K562 (cell line): ENCODE data around the gene RNF213. TPM values are rescaled to one million over a fixed set of nuclear protein-coding genes. Genes with fewer than 3 reads are reported as not detected.

Experiments
- ATAC-seq: fragments of 200-7000 bp; cut with Tn5 transposase; 3 replicates; pipeline ENCODE4 v1.9.1; 2020; ENCODE audit warnings: moderate library complexity
- BruUV-seq: library from RNA; stranded (reverse); fragments of 400-500 nt; replicated peaks from 2 replicates; lab custom pipeline; 2021; lab: Mats Ljungman, UMichigan
- CTCF ChIA-PET: fragments of 300-600 bp; formaldehyde crosslinking; extraction: SDS; loops from one replicate; lab custom pipeline; 2021; ENCODE audit warnings: low intra/inter-chr PET ratio; lab: Yijun Ruan, JAX
- POLR2A ChIA-PET: fragments of 300-600, 350-650 bp; sonication (Branson Sonifier 250); formaldehyde crosslinking; extraction: SDS; loops from one replicate; lab custom pipeline; 2021; ENCODE audit warnings: antibody characterized with exemption, inconsistent platforms; lab: Yijun Ruan, JAX
- DNase-seq, 4 experiments: peaks; one replicate each; pipeline versions ENCODE4 v3.0.0 to v3.0.0-alpha.2; 2011 to 2018; ENCODE audit warnings: low spot score in 3 of 4, mixed read lengths in 3 of 4; ENCODE audit errors: extremely low read depth in 1 of 4
- FAIRE-seq: peaks from 2 replicates; lab custom pipeline; 2011; peaks lifted over from hg19 to GRCh38; lab: Jason Lieb, UNC
- H2AFZ ChIP-seq: 2 replicates; pipeline ENCODE4 v1.6.0; 2011; ENCODE audit warnings: low read depth, low read length, control low read depth, inconsistent platforms
- H3K27ac ChIP-seq: fragments of 200-600 bp; 3 replicates; pipeline ENCODE4 v1.8.0; 2011; ENCODE audit warnings: low read depth, mild to moderate bottlenecking, control low read depth, inconsistent platforms, low read length, moderate library complexity, mixed read lengths; ENCODE audit errors: extremely low read depth
- H3K27me3 ChIP-seq, 2 experiments: fragments of 300-600 bp in 1 of 2; 2 replicates in 1 of 2; 3 replicates in 1 of 2; pipeline versions ENCODE4 v1.6.0 to v1.8.0; 2011; ENCODE audit warnings: inconsistent platforms in 2 of 2, low read length in 2 of 2, mild to moderate bottlenecking in 1 of 2, mixed read lengths in 1 of 2, moderate library complexity in 1 of 2; ENCODE audit not compliant: control insufficient read depth in 2 of 2, insufficient read depth in 2 of 2
- H3K36me3 ChIP-seq: fragments of 300-600 bp; 3 replicates; pipeline ENCODE4 v1.8.0; 2011; ENCODE audit warnings: mild to moderate bottlenecking, low read length, inconsistent platforms; ENCODE audit not compliant: control insufficient read depth, insufficient read depth
- H3K4me1 ChIP-seq, 2 experiments: fragments of 200-600 bp in 1 of 2; replicated peaks in 1 of 2; 2 replicates in 1 of 2; 3 replicates in 1 of 2; pipeline versions ENCODE4 v1.5.1 to v1.8.0; 2011; ENCODE audit warnings: inconsistent platforms in 2 of 2, low read length in 2 of 2, mild to moderate bottlenecking in 1 of 2, mixed read lengths in 1 of 2, moderate library complexity in 1 of 2; ENCODE audit not compliant: control insufficient read depth in 2 of 2, insufficient read depth in 2 of 2
- H3K4me2 ChIP-seq: 2 replicates; pipeline ENCODE4 v1.6.1; 2011; ENCODE audit warnings: low read length, control low read depth, inconsistent platforms, mixed read lengths; ENCODE audit not compliant: insufficient read depth
- H3K4me3 ChIP-seq: fragments of 200-600 bp; sonication (generic), shearing (Covaris generic); 2 replicates; pipeline ENCODE4 v1.5.1; 2016; ENCODE audit warnings: control low read depth, inconsistent platforms
- H3K79me2 ChIP-seq: fragments of 200-600 bp; 3 replicates; pipeline ENCODE4 v1.8.0; 2011; ENCODE audit warnings: low read length, inconsistent platforms; ENCODE audit not compliant: control insufficient read depth, insufficient read depth
- H3K9ac ChIP-seq, 2 experiments: 2 replicates each; pipeline versions ENCODE4 v1.6.0 to v1.6.1; 2011; ENCODE audit warnings: low read depth in 2 of 2, low read length in 2 of 2, control low read depth in 1 of 2, inconsistent platforms in 1 of 2, mild to moderate bottlenecking in 1 of 2, mixed read lengths in 1 of 2; ENCODE audit not compliant: insufficient read depth in 1 of 2
- H3K9me1 ChIP-seq: one replicate; pipeline ENCODE4 v1.6.0; 2011; ENCODE audit warnings: inconsistent platforms, mild to moderate bottlenecking, low read length, moderate library complexity; ENCODE audit not compliant: control insufficient read depth, insufficient read depth
- H3K9me3 ChIP-seq: replicated peaks from 2 replicates; pipeline ENCODE4 v1.5.1; 2011; ENCODE audit warnings: low read depth, low read length, inconsistent platforms; ENCODE audit not compliant: control insufficient read depth, insufficient read depth
- H4K20me1 ChIP-seq: replicated peaks from 2 replicates; pipeline ENCODE4 v1.6.1; 2011; ENCODE audit warnings: low read length, inconsistent platforms, mixed read lengths; ENCODE audit not compliant: control insufficient read depth, insufficient read depth
- CBFB ChIP-seq: sonication (generic); formaldehyde crosslinking; IDR thresholded peaks from 2 replicates; pipeline ENCODE4 v1.4.0; 2020; ENCODE audit warnings: mild to moderate bottlenecking, missing genetic modification reagents
- CREB5 ChIP-seq: fragments of 250-450 bp; sonication (Bioruptor Pico); IDR thresholded peaks from 2 replicates; pipeline ENCODE4 v1.5.0; 2020; ENCODE audit warnings: mild to moderate bottlenecking
- EHMT2 ChIP-seq: fragments of 450-650 bp; IDR thresholded peaks from 2 replicates; pipeline ENCODE4 v1.6.1; 2018; ENCODE audit warnings: antibody characterized with exemption
- EWSR1 ChIP-seq: fragments of 450-650 bp; IDR thresholded peaks from 2 replicates; pipeline ENCODE4 v1.6.1; 2018; ENCODE audit warnings: borderline replicate concordance, mild to moderate bottlenecking, low read depth, moderate library complexity; ENCODE audit not compliant: partially characterized antibody
- HMG20B ChIP-seq: fragments of 250-450 bp; sonication (Bioruptor Pico); IDR thresholded peaks from 2 replicates; pipeline ENCODE4 v1.5.0; 2021; ENCODE audit warnings: mild to moderate bottlenecking
- MECOM ChIP-seq: fragments of 250-450 bp; sonication (Bioruptor Pico); IDR thresholded peaks from 2 replicates; pipeline ENCODE4 v1.8.0; 2022; ENCODE audit warnings: inconsistent platforms
- MEF2D ChIP-seq: conservative IDR thresholded peaks from 2 replicates; pipeline ENCODE4 v1.6.1; 2016; ENCODE audit warnings: low read depth, missing genetic modification characterization, missing compliant biosample characterization
- NRF1 ChIP-seq, 2 experiments: fragments of 450-650 bp; IDR thresholded peaks in 1 of 2; conservative IDR thresholded peaks in 1 of 2; 2 replicates each; pipeline ENCODE4 v1.6.1; 2014; ENCODE audit warnings: mild to moderate bottlenecking in 2 of 2
- POLR2G ChIP-seq: fragments of 200-400 bp; formaldehyde crosslinking; IDR thresholded peaks from 2 replicates; pipeline ENCODE4 v1.6.1; 2017; ENCODE audit warnings: low read depth, mild to moderate bottlenecking, antibody characterized with exemption, low read length, moderate library complexity
- PTTG1 ChIP-seq: fragments of 450-650 bp; IDR thresholded peaks from 2 replicates; pipeline ENCODE4 v1.6.1; 2016; ENCODE audit warnings: low read depth, mild to moderate bottlenecking, missing genetic modification characterization, missing compliant biosample characterization
- SMARCB1 ChIP-seq: IDR thresholded peaks from 2 replicates; pipeline ENCODE4 v1.6.1; 2011; ENCODE audit warnings: improper control_type of control experiment, low read depth; ENCODE audit not compliant: insufficient read length
- TCF7L2 ChIP-seq: fragments of 150-350 bp; IDR thresholded peaks from 2 replicates; pipeline ENCODE4 v1.6.1; 2016; ENCODE audit warnings: low read depth, mild to moderate bottlenecking, low read length, moderate library complexity
- WGBS: fragments of 100-300 bp; shearing (Covaris generic); methylation state at CpG from one replicate; pipeline ENCODE4 v1.1.6; 2016; ENCODE audit warnings: low coverage, mixed read lengths; ENCODE audit not compliant: insufficient coverage; ENCODE audit errors: missing lambda C conversion rate; 5-methylcytosine and 5-hydroxymethylcytosine counted together
- in situ Hi-C: fragments of 300-500 bp; cut with MboI; formaldehyde crosslinking; loops from 4 replicates; pipeline ENCODE4 v1.15.0; 2018; ENCODE audit warnings: inconsistent platforms, mixed read lengths
- intact Hi-C: fragments of 100-400 bp; cut with micrococcal nuclease; formaldehyde crosslinking; loops from 2 replicates; pipeline ENCODE4 v1.14.2; 2022
- polyA plus RNA-seq, 8 experiments: library from polyadenylated mRNA; depleted of rRNA in 4 of 8; stranded (reverse) in 5 of 8; unstranded in 3 of 8; fragments of >200 nt; fragmentation: Nextera tagmentation in 2 of 8; fragmentation: Illumina TruSeq in 1 of 8; extraction: Ambion mirVana in 2 of 8; extraction: Trizol in 1 of 8; gene quantifications; 2 replicates each; pipeline versions ENCODE4 v1.2.1 to v1.2.3, GENCODE V29; 2011 to 2014; ENCODE audit warnings: inconsistent platforms in 1 of 8, missing spikeins in 1 of 8
- total RNA-seq, 7 experiments: library from RNA; depleted of rRNA in 6 of 7; stranded (reverse); fragments of >200 nt in 6 of 7; fragmentation: Illumina TruSeq in 2 of 7; extraction: Trizol in 2 of 7; gene quantifications; 2 replicates each; pipeline versions ENCODE4 v1.2.1 to v1.2.3, GENCODE V29; 2011 to 2021; ENCODE audit warnings: low replicate concordance in 1 of 7
- TF ChIP-seq, protein P1 (sequence below): sonication (generic); formaldehyde crosslinking; IDR thresholded peaks from 2 replicates; pipeline ENCODE4 v1.8.0; 2022; ENCODE audit warnings: mild to moderate bottlenecking, missing genetic modification reagents
- TF ChIP-seq, protein P2 (sequence below): sonication (generic); formaldehyde crosslinking; IDR thresholded peaks from 2 replicates; pipeline ENCODE4 v1.8.0; 2022; ENCODE audit warnings: missing genetic modification reagents, mild to moderate bottlenecking, borderline replicate concordance

RNF213 gene
- total and polyA plus RNA-seq, 9 of the 15 experiments (the other 6 are each of a cell fraction or from before 2014, with no cell fraction given): 5.3 to 33.6 (median 17.9) TPM

- Histone ChIP-seq H3K9me1 (no peaks in the 10 kb centered on the region), H3K27me3 (no peaks in the 10 kb centered on the region), H3K4me1 (peaks cover 0 to 9% of the 10 kb centered on the region in 2 experiments; a peak in 2 of 5 replicates), H3K4me3 (no peak overlapping the region), H4K20me1 (no peaks in the 10 kb centered on the region), H3K79me2 (no peaks in the 10 kb centered on the region), H3K4me2 (no peak overlapping the region), H3K9me3 (no peaks in the 10 kb centered on the region), H3K27ac (no peak overlapping the region), H2AFZ (no peak overlapping the region), H3K36me3 (peaks cover 10% of the 10 kb centered on the region; the same call in 2 of the 3 replicates), H3K9ac (no peak overlapping the region; a peak in 2 of 4 replicates)
- ChIA-PET CTCF (no interaction called here), POLR2A (no interaction called here)
- in situ Hi-C loops (no loop called here), intact Hi-C loops (no loop called here)
- BruUV-seq: no TSS peak
- no peak for DNase-seq
- FAIRE-seq: no peak
- no peak for ATAC-seq
- 92% methylated on average over 10 of the region's 10 CpGs for WGBS
- TF ChIP-seq, protein P1, sequence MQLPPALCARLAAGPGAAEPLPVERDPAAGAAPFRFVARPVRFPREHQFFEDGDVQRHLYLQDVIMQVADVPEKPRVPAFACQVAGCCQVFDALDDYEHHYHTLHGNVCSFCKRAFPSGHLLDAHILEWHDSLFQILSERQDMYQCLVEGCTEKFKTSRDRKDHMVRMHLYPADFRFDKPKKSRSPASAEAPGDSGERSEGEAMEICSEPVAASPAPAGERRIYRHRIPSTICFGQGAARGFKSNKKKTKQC: no peak
- TF ChIP-seq POLR2G: 0 out of 2 replicates have a peak, but pooled peaks have one; percentile 16
These were observed 11.7 kb downstream of the RNF213 start for GRCh38 chr17:80272366-80272765.

DNA sequence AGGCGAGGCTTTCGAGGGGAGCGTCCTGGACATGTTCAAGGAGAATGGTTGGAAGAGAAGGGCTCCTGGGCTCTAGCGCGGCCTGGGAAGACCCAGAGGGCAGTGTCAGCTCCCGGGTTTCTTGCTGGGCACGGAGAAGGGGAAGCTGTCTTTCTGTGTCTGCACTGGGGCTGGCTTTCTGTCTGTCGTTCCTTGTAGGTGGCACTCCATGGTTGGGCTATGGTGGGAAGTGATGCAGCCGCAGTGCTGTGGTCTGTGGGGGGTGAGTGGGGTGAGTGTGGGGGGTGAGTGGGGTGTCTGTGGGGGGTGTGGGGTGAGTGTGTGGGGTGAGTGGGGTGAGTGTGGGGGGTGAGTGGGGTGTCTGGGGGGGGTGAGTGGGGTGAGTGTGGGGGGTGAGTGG is 13.7 kb downstream of the RNF213 start:
- intact Hi-C loops: no loop called here
- FAIRE-seq: no peak
- H3K36me3 ChIP-seq: peaks cover 5% of the 10 kb centered on the region; the same call in 2 of the 3 replicates
- no peak for TF ChIP-seq EHMT2
- no peak for TF ChIP-seq NRF1 (conservative IDR thresholded peaks at IDR 0.05 in 1 of 2, IDR thresholded peaks at IDR 0.05 in 1 of 2)
- no peak for TF ChIP-seq MECOM (CRISPR knock-in tag)
- no peak for TF ChIP-seq MEF2D (tag)
- TF ChIP-seq SMARCB1: no peak
- no peak for TF ChIP-seq CREB5
- no peak for TF ChIP-seq HMG20B
- TF ChIP-seq PTTG1: no peak
- TF ChIP-seq, protein P2, sequence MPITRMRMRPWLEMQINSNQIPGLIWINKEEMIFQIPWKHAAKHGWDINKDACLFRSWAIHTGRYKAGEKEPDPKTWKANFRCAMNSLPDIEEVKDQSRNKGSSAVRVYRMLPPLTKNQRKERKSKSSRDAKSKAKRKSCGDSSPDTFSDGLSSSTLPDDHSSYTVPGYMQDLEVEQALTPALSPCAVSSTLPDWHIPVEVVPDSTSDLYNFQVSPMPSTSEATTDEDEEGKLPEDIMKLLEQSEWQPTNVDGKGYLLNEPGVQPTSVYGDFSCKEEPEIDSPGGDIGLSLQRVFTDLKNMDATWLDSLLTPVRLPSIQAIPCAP (CRISPR knock-in tag): no peak
- TF ChIP-seq EWSR1: no peak
- TF ChIP-seq TCF7L2: no peak
- TF ChIP-seq CBFB (CRISPR knock-in tag): no peak

More for the DNA sequence above, 13.7 kb downstream of the RNF213 start:
- Histone ChIP-seq H3K79me2 (no peaks in the 10 kb centered on the region), H3K4me2 (no peak overlapping the region), H3K9me1 (no peaks in the 10 kb centered on the region), H3K27ac (0 out of 3 replicates have a peak overlapping the region, but pooled peaks have one; percentile 40), H3K9ac (peak overlapping the region in 1 of 2 experiments; percentile 7; a peak in 1 of 4 replicates), H3K4me3 (no peak overlapping the region), H3K27me3 (no peaks in the 10 kb centered on the region), H2AFZ (no peak overlapping the region), H4K20me1 (no peaks in the 10 kb centered on the region), H3K9me3 (no peaks in the 10 kb centered on the region), H3K4me1 (peaks cover 0 to 18% of the 10 kb centered on the region in 2 experiments; a peak in 2 of 5 replicates)
- POLR2A ChIA-PET: interaction anchor here (0.6 kb wide), 1 partner anchor 241 kb away, joined by 3 read pairs; no protein-coding TSS in a partner anchor
- in situ Hi-C loops: no loop called here
- CTCF ChIA-PET: no interaction called here
- BruUV-seq: no TSS peak
- WGBS: 80% methylated on average over 8 of the region's 9 CpGs
- DNase-seq (no peak), ATAC-seq (no peak)
